Kidney (tissue), 14 donors: ENCODE measurements around the gene TCEAL1. TPM values are rescaled to one million over a fixed set of nuclear protein-coding genes. Genes with fewer than 3 reads are reported as not detected.
"Not testable (repeated sequence)": the region's sequence is repeated elsewhere in the genome, so short reads cannot be mapped to it uniquely, and the experiment has no call there.

Experiments used
- DNase-seq, 5 donors: peaks; one replicate each; pipeline ENCODE4 v3.0.0-alpha.2; 2013 to 2020
- FAIRE-seq: peaks from 2 replicates; lab custom pipeline; 2012; peaks lifted over from hg19 to GRCh38; lab: Jason Lieb, UNC
- H3K27ac ChIP-seq, 2 donors: one replicate each; pipeline ENCODE4 v1.7.0; 2013; ENCODE audit warnings: low read depth in 2 of 2, low read length in 2 of 2, inconsistent platforms in 1 of 2
- H3K27me3 ChIP-seq: one replicate; pipeline ENCODE4 v1.7.1; 2013; ENCODE audit warnings: low read length, inconsistent platforms; ENCODE audit not compliant: control insufficient read depth, insufficient read depth
- H3K36me3 ChIP-seq, 3 donors: one replicate each; pipeline versions ENCODE4 v1.7.0 to v1.7.1; 2013; ENCODE audit warnings: low read length in 3 of 3, control low read depth in 1 of 3, inconsistent platforms in 1 of 3; ENCODE audit not compliant: insufficient read depth in 3 of 3, control insufficient read depth in 2 of 3
- H3K4me1 ChIP-seq, 3 donors: one replicate each; pipeline versions ENCODE4 v1.7.0 to v1.7.1; 2013; ENCODE audit warnings: low read length in 3 of 3, inconsistent platforms in 1 of 3, low read depth in 1 of 3; ENCODE audit not compliant: control insufficient read depth in 2 of 3, insufficient read depth in 2 of 3
- H3K4me3 ChIP-seq, 3 donors: one replicate each; pipeline versions ENCODE4 v1.7.0 to v1.8.1; 2013; ENCODE audit warnings: low read length in 3 of 3, control low read depth in 1 of 3, inconsistent platforms in 1 of 3
- H3K9ac ChIP-seq, 3 donors: one replicate each; pipeline versions ENCODE4 v1.7.0 to v1.7.1; 2013; ENCODE audit warnings: low read length in 3 of 3, control low read depth in 1 of 3, inconsistent platforms in 1 of 3
- H3K9me3 ChIP-seq, 3 donors: one replicate each; pipeline versions ENCODE4 v1.7.0 to v1.7.1; 2013; ENCODE audit warnings: low read length in 3 of 3, control low read depth in 1 of 3, inconsistent platforms in 1 of 3; ENCODE audit not compliant: control insufficient read depth in 2 of 3, insufficient read depth in 1 of 3
- CTCF ChIP-seq: IDR thresholded peaks from 3 replicates; pipeline ENCODE4 v1.5.1; 2012; ENCODE audit warnings: mild to moderate bottlenecking, moderate library complexity, borderline replicate concordance; ENCODE audit not compliant: insufficient read depth; ENCODE audit errors: extremely low read depth
- intact Hi-C: fragments of 100-400 bp; cut with DNase I; formaldehyde crosslinking; loops from one replicate; pipeline ENCODE4 v1.11.1; 2022
- polyA plus RNA-seq: library from polyadenylated mRNA; stranded (reverse); fragments of 350-450 nt; fragmentation: Illumina TruSeq; extraction: RNeasy Lipid Tissue Mini Kit (QIAGEN cat#74804); gene quantifications from one replicate; pipeline ENCODE4 v1.2.3, GENCODE V29; 2014; ENCODE audit warnings: low read depth, low replicate concordance; ENCODE audit not compliant: insufficient read depth
- total RNA-seq: library from RNA; stranded (reverse); fragmentation: NEBNext Ultra II Directional; extraction: Animal tissue kit (Norgen Biotek cat#: 25700); gene quantifications from one replicate; pipeline ENCODE4 v1.2.1, GENCODE V29; 2021
- donor health status: control.
- donor health status: control.
- donor health status: control.
- donor health status: control.
- donor health status: control.
- donor health status: DM: yes; HTN: yes; CAD: no.
- donor health status: Normal renal cell carcinoma (clear cell type).

TCEAL1 gene
- total and polyA plus RNA-seq, 2 donors from 2014 or later: 30.3 to 32.5 TPM

DNA sequence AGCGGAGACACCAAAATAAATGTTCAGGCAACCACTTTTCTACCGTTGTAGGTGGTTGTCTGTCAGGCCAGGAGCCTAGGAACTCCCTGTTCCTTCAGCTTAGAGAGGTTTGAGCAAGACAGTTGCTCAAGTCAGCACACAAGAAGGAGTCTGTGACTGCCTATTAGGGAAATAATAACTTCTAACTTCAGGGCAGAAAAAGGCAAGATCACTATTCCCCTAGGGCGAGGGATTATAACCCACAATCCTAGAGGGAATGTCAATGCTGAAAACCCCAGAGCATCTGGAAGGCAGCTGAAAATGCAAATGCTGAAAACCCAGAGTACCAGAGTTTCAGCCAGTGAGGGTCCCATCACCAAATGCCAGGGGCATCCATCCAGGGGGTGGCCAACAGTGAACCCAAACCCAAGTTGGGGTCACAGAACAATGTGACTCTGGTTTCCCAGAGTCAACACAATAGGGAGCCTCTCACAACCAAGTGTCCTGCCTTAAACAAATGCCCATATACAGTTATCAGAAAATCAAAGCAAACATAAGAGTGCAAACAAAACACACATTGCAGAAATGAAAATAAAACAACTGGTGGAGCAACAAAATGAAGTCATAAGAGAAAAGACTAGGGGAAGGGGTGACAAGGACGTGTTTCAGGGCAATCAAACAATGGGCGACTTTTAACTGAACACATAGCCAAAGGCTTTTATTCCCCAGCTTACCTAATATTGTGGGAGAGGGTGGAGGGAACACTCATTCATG is 30.1 kb downstream of the TCEAL1 start:
- Histone ChIP-seq H3K36me3 (no peaks in the 10 kb centered on the region), H3K4me3 (no peak overlapping the region), H3K9ac (no peak overlapping the region), H3K27me3 (peaks cover 2% of the 10 kb centered on the region), H3K4me1 (no peaks in the 10 kb centered on the region), H3K9me3 (no peaks in the 10 kb centered on the region), H3K27ac (no peak overlapping the region)
- no peak for FAIRE-seq
- DNase-seq: no peak
- intact Hi-C loops: no loop called here
- no peak for TF ChIP-seq CTCF

GRCh38 chrX:103659460-103659859 is 30.7 kb downstream of the TCEAL1 start:
- H3K4me1 ChIP-seq, DNase-seq, H3K9ac ChIP-seq, H3K27me3 ChIP-seq, FAIRE-seq, H3K9me3 ChIP-seq, intact Hi-C loops, H3K4me3 ChIP-seq, H3K27ac ChIP-seq, H3K36me3 ChIP-seq: not testable (repeated sequence)

- peak in 4 of 5 donors; percentile 12 to 41 (median 22) for DNase-seq
- Histone ChIP-seq H3K27me3 (peaks cover 2% of the 10 kb centered on the region), H3K27ac (no peak overlapping the region), H3K4me1 (no peaks in the 10 kb centered on the region), H3K9me3 (no peaks in the 10 kb centered on the region), H3K9ac (no peak overlapping the region), H3K4me3 (peak overlapping the region in 1 of 3 donors; percentile 30), H3K36me3 (no peaks in the 10 kb centered on the region)
- no peak for FAIRE-seq
- intact Hi-C loops: no loop called here
- TF ChIP-seq CTCF: no peak
Observed at GRCh38 chrX:103663981-103664762, 35.4 kb downstream of the TCEAL1 start.
